HepG2 (cell line): ENCODE measurements around the gene LUZP1. TPM values are rescaled to one million over a fixed set of nuclear protein-coding genes. Genes with fewer than 3 reads are reported as not detected.

Experiments used
- ARID2 ChIP-seq: sonication (generic); formaldehyde crosslinking; IDR thresholded peaks from 2 replicates; pipeline ENCODE4 v1.8.1; 2022; ENCODE audit warnings: mild to moderate bottlenecking, missing genetic modification reagents, borderline replicate concordance
- GATA4 ChIP-seq: sonication (generic); IDR thresholded peaks from 2 replicates; pipeline ENCODE4 v1.6.1; 2016; ENCODE audit warnings: antibody characterized with exemption, low read depth, borderline replicate concordance
- KLF13 ChIP-seq: sonication (generic); formaldehyde crosslinking; IDR thresholded peaks from 2 replicates; pipeline ENCODE4 v1.4.0; 2020; ENCODE audit warnings: mild to moderate bottlenecking, missing genetic modification reagents
- MAFG ChIP-seq: sonication (generic); formaldehyde crosslinking; IDR thresholded peaks from 2 replicates; pipeline ENCODE4 v1.5.1; 2020; ENCODE audit warnings: mild to moderate bottlenecking, missing genetic modification reagents
- MZF1 ChIP-seq: sonication (generic); formaldehyde crosslinking; IDR thresholded peaks from 2 replicates; pipeline ENCODE4 v1.8.1; 2023; ENCODE audit warnings: mild to moderate bottlenecking, missing genetic modification reagents, borderline replicate concordance
- POLR2G ChIP-seq: fragments of 200-400 bp; formaldehyde crosslinking; IDR thresholded peaks from 2 replicates; pipeline ENCODE4 v1.6.1; 2018; ENCODE audit warnings: mild to moderate bottlenecking, low read depth, low read length, moderate library complexity
- RAD21 ChIP-seq: fragments of 450-650 bp; formaldehyde crosslinking; IDR thresholded peaks from 2 replicates; pipeline ENCODE4 v1.5.0; 2020; ENCODE audit warnings: mild to moderate bottlenecking
- TBX2 ChIP-seq: sonication (generic); formaldehyde crosslinking; IDR thresholded peaks from 2 replicates; pipeline ENCODE4 v1.5.0; 2020; ENCODE audit warnings: missing genetic modification reagents, mild to moderate bottlenecking, borderline replicate concordance
- ZFP41 ChIP-seq: sonication (generic); formaldehyde crosslinking; IDR thresholded peaks from 2 replicates; pipeline ENCODE4 v1.4.0; 2020; ENCODE audit warnings: mild to moderate bottlenecking, missing genetic modification reagents, borderline replicate concordance
- ZNF678 ChIP-seq: sonication (generic); formaldehyde crosslinking; IDR thresholded peaks from 2 replicates; pipeline ENCODE4 v1.4.0; 2020; ENCODE audit warnings: mild to moderate bottlenecking, missing genetic modification reagents
- ZNF781 ChIP-seq: sonication (generic); formaldehyde crosslinking; IDR thresholded peaks from 2 replicates; pipeline ENCODE4 v1.5.1; 2020; ENCODE audit warnings: borderline replicate concordance, mild to moderate bottlenecking, missing genetic modification reagents; ENCODE audit errors: not compliant biosample characterization
- ZNF790 ChIP-seq: sonication (generic); formaldehyde crosslinking; IDR thresholded peaks from 2 replicates; pipeline ENCODE4 v1.8.0; 2022; ENCODE audit warnings: missing genetic modification reagents, mild to moderate bottlenecking, borderline replicate concordance
- polyA plus RNA-seq, 8 experiments: library from polyadenylated mRNA; depleted of rRNA in 3 of 8; stranded (reverse) in 7 of 8; unstranded in 1 of 8; fragments of >200 nt; fragmentation: Illumina TruSeq in 4 of 8; extraction: Trizol in 4 of 8; gene quantifications; 2 replicates each; pipeline versions ENCODE4 v1.2.1 to v1.2.3, GENCODE V29; 2011 to 2016; ENCODE audit warnings: low read depth in 4 of 8, missing spikeins in 1 of 8, mixed read lengths in 1 of 8; ENCODE audit not compliant: insufficient read depth in 1 of 8
- total RNA-seq, 5 experiments: library from RNA; depleted of rRNA; stranded (reverse); fragments of >200 nt; fragmentation: Illumina TruSeq; extraction: Trizol; gene quantifications; 2 replicates each; pipeline ENCODE4 v1.2.3, GENCODE V29; 2016; ENCODE audit warnings: low read depth in 1 of 5
- TF ChIP-seq, protein P1 (sequence below): sonication (generic); formaldehyde crosslinking; IDR thresholded peaks from 2 replicates; pipeline ENCODE4 v1.5.0; 2020; ENCODE audit warnings: missing genetic modification reagents, mild to moderate bottlenecking, borderline replicate concordance
- TF ChIP-seq, protein P2 (sequence below): sonication (generic); formaldehyde crosslinking; IDR thresholded peaks from 2 replicates; pipeline ENCODE4 v1.5.1; 2020; ENCODE audit warnings: mild to moderate bottlenecking, missing genetic modification reagents, borderline replicate concordance
- TF ChIP-seq, protein P3 (sequence below): IDR thresholded peaks from 2 replicates; pipeline ENCODE4 v1.6.1; 2016; ENCODE audit warnings: mild to moderate bottlenecking
- TF ChIP-seq, protein P4 (sequence below): IDR thresholded peaks from 2 replicates; pipeline ENCODE4 v1.6.1; 2016; ENCODE audit warnings: low read depth, control low read depth
- TF ChIP-seq, protein P5 (sequence below): IDR thresholded peaks from 2 replicates; pipeline ENCODE4 v1.6.1; 2016; ENCODE audit warnings: low read depth
- TF ChIP-seq, protein P6 (sequence below): sonication (generic); formaldehyde crosslinking; IDR thresholded peaks from 2 replicates; pipeline ENCODE4 v1.8.0; 2023; ENCODE audit warnings: mild to moderate bottlenecking, missing genetic modification reagents
- TF ChIP-seq, protein P7 (sequence below): sonication (generic); formaldehyde crosslinking; IDR thresholded peaks from 2 replicates; pipeline ENCODE4 v1.5.0; 2020; ENCODE audit warnings: missing genetic modification reagents

Gene LUZP1
- total and polyA plus RNA-seq, 2 of the 13 experiments (the other 11 are each of a cell fraction or from before 2014, with no cell fraction given), result 6.9 to 12.7 TPM

DNA sequence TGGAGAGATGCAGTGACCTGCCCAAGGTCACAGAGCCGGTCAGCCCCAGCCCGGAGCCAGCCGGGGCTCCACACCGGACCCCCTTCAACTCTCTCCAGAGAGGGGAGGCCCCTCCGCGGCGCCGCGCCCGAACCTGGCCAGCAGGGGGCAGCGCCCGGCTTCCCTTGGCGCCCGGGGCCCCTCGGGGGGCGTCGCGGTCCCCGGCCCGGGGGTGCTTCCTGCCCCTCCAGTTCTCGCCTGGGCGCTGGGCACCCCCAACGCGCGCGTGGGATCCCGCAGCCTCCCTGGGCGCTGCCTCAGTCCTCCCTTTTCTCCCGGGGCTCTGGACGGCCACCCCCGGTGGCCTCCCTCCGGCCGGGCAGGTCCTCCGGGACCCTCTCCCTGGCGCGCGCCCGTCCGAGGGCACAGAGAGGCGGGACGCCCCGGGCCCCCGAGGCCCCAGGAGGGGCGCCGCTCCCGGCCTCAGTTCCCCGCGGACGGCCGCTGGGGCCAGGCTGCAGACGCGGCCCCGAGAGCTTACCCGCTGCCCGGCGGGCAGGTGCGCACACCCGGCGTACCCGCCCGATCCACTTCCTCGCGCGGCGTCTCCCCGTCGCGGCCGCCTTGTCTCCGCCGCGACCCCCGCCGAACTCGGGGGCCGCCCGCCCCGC, 48.2 kb upstream of the LUZP1 start (continued):
- TF ChIP-seq ARID2 (CRISPR knock-in tag) (no peak), ZNF781 (CRISPR knock-in tag) (no peak), GATA4 (no peak), ZNF678 (CRISPR knock-in tag) (no peak), ZNF790 (0 out of 2 replicates have a peak, but pooled peaks have one; percentile 19), MAFG (CRISPR knock-in tag) (no peak), KLF13 (no peak), ZFP41 (CRISPR knock-in tag) (no peak), RAD21 (CRISPR knock-in tag) (peak; percentile 93), MZF1 (no peak), POLR2G (no peak), TBX2 (CRISPR knock-in tag) (no peak)
- TF ChIP-seq, protein P1, sequence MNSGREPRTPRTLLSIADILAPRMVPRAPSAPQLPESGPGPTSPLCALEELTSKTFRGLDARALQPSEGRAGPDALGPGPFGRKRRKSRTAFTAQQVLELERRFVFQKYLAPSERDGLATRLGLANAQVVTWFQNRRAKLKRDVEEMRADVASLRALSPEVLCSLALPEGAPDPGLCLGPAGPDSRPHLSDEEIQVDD (CRISPR knock-in tag), result no peak
- TF ChIP-seq, protein P2, sequence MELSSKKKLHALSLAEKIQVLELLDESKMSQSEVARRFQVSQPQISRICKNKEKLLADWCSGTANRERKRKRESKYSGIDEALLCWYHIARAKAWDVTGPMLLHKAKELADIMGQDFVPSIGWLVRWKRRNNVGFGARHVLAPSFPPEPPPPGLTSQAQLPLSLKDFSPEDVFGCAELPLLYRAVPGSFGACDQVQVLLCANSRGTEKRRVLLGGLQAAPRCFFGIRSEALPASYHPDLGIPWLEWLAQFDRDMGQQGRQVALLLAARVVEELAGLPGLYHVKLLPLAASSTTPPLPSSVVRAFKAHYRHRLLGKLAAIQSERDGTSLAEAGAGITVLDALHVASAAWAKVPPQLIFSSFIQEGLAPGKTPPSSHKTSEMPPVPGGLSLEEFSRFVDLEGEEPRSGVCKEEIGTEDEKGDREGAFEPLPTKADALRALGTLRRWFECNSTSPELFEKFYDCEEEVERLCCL, result no peak
- TF ChIP-seq, protein P3, sequence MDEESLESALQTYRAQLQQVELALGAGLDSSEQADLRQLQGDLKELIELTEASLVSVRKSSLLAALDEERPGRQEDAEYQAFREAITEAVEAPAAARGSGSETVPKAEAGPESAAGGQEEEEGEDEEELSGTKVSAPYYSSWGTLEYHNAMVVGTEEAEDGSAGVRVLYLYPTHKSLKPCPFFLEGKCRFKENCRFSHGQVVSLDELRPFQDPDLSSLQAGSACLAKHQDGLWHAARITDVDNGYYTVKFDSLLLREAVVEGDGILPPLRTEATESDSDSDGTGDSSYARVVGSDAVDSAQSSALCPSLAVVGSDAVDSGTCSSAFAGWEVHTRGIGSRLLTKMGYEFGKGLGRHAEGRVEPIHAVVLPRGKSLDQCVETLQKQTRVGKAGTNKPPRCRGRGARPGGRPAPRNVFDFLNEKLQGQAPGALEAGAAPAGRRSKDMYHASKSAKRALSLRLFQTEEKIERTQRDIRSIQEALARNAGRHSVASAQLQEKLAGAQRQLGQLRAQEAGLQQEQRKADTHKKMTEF (CRISPR knock-in tag), result no peak
- TF ChIP-seq, protein P4, sequence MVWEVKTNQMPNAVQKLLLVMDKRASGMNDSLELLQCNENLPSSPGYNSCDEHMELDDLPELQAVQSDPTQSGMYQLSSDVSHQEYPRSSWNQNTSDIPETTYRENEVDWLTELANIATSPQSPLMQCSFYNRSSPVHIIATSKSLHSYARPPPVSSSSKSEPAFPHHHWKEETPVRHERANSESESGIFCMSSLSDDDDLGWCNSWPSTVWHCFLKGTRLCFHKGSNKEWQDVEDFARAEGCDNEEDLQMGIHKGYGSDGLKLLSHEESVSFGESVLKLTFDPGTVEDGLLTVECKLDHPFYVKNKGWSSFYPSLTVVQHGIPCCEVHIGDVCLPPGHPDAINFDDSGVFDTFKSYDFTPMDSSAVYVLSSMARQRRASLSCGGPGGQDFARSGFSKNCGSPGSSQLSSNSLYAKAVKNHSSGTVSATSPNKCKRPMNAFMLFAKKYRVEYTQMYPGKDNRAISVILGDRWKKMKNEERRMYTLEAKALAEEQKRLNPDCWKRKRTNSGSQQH (CRISPR knock-in tag), result no peak
- TF ChIP-seq, protein P5, sequence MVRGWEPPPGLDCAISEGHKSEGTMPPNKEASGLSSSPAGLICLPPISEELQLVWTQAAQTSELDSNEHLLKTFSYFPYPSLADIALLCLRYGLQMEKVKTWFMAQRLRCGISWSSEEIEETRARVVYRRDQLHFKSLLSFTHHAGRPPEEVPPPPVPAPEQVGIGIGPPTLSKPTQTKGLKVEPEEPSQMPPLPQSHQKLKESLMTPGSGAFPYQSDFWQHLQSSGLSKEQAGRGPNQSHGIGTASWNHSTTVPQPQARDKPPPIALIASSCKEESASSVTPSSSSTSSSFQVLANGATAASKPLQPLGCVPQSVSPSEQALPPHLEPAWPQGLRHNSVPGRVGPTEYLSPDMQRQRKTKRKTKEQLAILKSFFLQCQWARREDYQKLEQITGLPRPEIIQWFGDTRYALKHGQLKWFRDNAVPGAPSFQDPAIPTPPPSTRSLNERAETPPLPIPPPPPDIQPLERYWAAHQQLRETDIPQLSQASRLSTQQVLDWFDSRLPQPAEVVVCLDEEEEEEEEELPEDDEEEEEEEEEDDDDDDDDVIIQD (CRISPR knock-in tag), result no peak
- TF ChIP-seq, protein P6, sequence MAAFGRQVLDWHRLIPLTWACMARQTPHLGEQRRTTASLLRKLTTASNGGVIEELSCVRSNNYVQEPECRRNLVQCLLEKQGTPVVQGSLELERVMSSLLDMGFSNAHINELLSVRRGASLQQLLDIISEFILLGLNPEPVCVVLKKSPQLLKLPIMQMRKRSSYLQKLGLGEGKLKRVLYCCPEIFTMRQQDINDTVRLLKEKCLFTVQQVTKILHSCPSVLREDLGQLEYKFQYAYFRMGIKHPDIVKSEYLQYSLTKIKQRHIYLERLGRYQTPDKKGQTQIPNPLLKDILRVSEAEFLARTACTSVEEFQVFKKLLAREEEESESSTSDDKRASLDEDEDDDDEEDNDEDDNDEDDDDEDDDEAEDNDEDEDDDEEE (CRISPR knock-in tag), result 0 out of 2 replicates have a peak, but pooled peaks have one; percentile 30
- TF ChIP-seq, protein P7, sequence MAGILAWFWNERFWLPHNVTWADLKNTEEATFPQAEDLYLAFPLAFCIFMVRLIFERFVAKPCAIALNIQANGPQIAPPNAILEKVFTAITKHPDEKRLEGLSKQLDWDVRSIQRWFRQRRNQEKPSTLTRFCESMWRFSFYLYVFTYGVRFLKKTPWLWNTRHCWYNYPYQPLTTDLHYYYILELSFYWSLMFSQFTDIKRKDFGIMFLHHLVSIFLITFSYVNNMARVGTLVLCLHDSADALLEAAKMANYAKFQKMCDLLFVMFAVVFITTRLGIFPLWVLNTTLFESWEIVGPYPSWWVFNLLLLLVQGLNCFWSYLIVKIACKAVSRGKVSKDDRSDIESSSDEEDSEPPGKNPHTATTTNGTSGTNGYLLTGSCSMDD (CRISPR knock-in tag), result no peak
